OCI-M1 (cell line): ENCODE measurements around the gene NCR2.
A peak's percentile ranks its signal among the peaks of the same experiment; 100 is the strongest.

Experiments used
- DNase-seq: peaks from one replicate; lab custom pipeline; 2025; lab: John Stamatoyannopoulos, UW

Gene NCR2

GRCh38 chr6:41331401-41332150, 3.8 kb upstream of the NCR2 start:
- no peak for DNase-seq

GRCh38 chr6:41332241-41332640, 3.2 kb upstream of the NCR2 start:
- no peak for DNase-seq

DNA sequence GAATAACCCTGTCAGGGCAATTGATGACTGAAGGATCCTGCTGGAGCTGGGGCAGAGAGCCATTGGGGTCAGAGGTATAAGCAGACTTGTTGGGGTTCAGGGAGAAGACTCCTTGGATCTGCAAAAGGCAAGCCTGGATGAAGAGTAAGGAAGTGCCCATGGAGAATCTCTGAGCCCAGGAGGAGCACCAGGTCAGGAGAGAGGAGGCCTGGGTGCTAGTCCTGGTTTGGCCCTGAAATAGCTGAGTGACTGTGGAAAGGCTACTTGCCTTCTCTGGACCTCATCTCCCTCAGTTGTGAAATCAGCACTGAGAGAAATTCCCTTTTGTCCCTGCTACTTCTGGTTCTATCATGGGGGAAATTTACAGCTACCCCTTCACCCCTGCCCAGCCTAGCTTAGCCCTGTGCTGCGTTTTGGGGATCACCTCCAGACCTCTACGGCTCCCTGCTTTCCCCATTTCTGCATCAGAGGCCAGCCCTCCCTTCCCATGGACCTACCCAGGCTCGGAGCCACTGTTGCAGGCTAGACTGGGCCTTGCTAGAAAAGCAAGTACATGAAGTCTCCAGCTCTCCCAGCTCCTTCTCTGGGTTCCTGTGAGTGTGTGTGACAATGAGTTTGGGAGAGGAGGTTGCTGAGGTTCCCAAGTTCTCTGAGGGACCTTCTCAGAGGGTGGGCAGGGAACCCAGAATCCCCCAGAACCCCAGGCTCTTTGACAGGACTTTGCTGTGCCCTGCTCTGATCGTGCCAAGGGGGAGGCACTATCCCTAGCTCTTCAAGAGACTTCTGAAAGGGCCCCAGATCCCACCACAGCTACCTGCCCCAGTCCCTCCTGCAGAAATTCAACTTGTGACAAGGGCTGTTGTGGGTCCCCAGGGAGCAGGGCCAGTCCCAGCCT, 2.3 kb upstream of the NCR2 start:
- no peak for DNase-seq

DNA sequence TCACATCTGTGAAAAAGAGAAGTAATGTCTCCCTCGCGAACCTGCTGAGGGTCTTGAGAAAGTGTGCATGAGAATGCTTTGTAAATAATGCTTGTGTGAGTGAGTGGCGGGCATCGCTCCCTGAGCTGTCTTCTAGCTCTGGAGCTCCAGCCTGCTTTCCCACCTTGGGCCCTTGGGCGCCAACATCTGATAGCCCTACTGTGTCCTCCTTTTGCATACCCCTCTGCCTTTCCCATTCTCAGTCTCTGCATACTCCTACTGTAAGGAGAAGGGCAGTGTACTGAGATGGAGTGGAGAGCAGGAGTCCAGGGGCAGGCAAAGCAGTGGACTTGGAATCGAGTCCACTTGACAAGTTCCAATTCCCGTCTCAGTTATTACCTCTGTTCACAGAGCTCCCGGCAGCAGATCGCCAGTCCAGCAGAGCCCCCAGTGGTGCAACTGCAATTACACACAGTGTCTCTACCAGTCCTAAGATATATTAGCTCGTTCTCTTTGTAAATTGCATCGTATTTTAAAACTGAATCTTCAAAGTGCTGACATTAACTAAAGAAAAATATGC, 847 bp upstream of the NCR2 start:
- peak; percentile 11 for DNase-seq

DNA sequence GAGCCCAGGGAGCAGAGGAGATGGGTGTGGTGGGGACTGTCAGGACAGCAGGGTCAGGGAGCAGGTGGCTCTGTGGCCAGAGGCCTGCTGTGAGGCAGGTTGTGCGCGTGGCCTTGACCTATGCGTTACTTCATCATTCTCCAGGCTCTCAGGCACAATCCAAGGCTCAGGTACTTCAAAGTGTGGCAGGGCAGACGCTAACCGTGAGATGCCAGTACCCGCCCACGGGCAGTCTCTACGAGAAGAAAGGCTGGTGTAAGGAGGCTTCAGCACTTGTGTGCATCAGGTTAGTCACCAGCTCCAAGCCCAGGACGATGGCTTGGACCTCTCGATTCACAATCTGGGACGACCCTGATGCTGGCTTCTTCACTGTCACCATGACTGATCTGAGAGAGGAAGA, 535 bp downstream of the NCR2 start:
- DNase-seq, result no peak

DNA sequence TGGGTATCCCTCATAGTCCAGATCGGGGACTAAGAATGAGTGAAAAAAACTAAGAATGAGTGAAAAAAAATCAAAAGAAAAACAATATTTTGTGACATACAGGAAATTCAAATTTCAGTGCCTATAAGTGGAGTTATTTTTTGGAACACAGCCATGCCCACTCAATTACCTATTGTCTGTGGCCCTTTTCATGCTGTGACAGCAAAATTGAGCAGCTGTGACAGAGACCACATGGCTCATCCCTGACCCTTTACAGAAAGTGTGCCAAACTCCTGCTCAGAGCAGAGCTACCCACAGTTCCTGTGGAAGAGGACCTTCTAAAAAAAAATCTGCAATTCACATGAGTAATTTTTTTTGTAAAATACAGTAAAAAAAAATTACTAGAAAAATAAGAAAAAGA, 1.4 kb downstream of the NCR2 start:
- no peak for DNase-seq

- DNase-seq, result no peak
Measured at GRCh38 chr6:41337709-41338108, 2.3 kb downstream of the NCR2 start.

GRCh38 chr6:41338659-41339058, 3.3 kb downstream of the NCR2 start:
- no peak for DNase-seq

DNA sequence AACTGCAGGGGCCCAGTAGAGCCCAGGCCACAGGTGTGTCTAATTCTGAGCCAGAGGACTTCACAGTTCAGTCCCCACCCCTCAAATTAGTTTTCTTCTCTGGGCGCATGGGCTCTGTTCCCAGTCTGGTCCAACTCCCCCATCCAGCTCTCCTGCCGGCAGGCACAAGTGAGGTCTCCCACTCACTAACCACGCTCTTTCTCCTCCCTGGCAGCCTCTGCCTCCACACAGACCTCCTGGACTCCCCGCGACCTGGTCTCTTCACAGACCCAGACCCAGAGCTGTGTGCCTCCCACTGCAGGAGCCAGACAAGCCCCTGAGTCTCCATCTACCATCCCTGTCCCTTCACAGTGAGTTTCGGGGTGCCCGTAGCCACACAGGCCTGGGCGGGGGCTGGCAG, 6.2 kb downstream of the NCR2 start:
- DNase-seq, result no peak

DNA sequence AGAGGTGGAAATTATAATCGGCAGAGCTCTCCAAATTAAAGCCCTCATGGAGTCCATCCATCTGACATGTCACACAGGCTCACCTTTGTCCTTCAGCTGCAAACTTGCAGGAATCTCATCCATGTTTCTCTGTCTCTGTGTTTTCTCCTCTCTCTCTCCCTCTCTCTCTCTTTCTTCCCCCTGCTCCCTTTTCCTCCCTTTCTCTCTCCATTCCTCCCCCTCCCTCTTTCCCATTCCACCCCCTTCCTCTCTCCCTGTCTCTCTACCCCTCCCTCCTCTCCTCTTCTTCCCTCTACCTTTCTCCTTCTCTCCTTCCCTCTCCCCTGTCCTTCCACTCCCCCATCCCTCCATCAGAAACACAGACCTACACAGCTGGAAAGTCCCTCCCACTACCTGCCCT, 6.8 kb downstream of the NCR2 start:
- no peak for DNase-seq

DNA sequence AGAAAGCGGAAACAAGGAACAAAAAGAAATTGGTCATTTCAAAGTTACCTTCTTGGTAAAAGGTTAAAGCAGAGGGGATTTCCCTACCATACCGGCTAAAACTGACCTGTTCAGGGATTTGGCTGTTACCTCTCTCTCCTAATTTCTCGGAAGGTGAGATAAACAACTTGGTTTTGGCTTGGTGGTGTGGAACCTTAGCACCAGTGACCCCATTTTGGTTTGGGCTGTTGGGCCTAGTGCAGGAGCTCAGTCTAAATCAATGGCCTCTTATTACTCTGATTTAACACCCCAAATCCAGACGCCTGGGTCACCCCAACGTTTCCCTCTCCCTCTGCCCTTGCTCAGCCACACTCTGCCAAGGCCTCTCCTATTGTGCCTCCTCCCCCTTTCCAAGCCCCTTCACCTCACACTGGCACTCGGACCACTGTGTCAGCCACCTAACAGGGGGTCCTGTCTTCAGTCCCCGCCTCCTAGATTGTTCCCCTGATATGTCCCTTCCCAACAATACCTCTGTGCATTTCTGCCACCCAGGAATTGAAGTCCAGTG, 8.3 kb downstream of the NCR2 start:
- DNase-seq, result no peak

- no peak for DNase-seq
Measured at GRCh38 chr6:41344876-41345275, 9.5 kb downstream of the NCR2 start.

DNA sequence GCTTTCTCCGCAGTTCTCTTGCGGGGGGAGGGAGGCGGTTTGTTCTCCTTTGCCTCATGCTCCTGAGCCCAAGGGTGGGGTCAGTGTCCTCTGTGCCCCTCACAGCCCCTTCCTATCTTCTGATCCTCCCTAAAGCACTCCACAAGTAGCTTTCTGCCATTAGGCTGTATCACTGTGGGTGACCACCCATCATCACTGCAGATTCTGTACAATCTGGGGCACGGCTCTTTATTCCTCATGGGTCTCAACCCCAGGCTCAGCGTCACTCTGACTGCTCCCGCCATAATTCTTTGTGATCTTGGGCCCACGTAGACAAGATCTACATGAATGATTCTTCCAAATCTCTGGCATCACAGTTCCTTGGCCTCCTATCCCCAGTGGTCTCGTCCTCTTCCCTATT, 10.5 kb downstream of the NCR2 start:
- DNase-seq, result no peak

GRCh38 chr6:41346441-41346840, 11.0 kb downstream of the NCR2 start:
- no peak for DNase-seq

GRCh38 chr6:41347378-41348050, 12.1 kb downstream of the NCR2 start:
- DNase-seq, result no peak

DNA sequence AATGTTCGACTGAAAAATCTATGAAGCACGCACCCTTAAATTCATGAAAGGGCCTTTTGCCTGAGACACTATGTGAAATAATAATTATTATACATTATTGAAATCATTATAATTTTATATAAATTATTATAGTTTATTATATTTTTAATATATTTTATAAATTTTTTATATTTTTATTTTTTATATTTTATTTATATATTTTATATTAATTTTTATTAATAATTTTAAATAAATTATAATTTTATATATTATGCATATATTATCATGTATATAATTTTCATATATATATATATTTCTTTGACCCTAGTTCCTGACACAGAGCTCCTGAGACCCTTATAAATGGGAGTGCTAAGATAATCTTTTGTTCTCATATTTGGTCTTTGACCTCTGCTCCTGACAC, 13.5 kb downstream of the NCR2 start:
- DNase-seq, result no peak

GRCh38 chr6:41352396-41352795, 17.0 kb downstream of the NCR2 start:
- no peak for DNase-seq

GRCh38 chr6:41352907-41353306, 17.5 kb downstream of the NCR2 start:
- DNase-seq, result no peak

GRCh38 chr6:41353333-41353732, 17.9 kb downstream of the NCR2 start:
- DNase-seq, result no peak

DNA sequence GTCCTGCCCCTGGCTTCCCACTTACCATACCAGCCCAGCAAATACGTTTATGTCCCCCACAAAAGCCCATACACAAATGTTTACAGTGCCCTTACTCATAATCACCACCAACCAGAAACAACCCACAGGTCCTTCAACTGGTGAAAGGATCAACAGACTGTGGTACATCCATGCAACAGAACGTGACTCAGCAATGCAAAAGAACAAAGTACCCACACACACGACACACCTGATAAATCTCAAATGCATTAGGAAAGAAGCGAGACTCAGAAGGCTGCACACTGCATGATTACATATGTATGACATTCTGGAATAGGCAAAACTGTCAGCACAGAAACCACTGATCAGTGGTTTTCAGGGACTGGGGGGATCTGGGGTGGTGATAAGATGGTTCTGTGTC, 20.5 kb downstream of the NCR2 start:
- DNase-seq, result peak; percentile 22

DNA sequence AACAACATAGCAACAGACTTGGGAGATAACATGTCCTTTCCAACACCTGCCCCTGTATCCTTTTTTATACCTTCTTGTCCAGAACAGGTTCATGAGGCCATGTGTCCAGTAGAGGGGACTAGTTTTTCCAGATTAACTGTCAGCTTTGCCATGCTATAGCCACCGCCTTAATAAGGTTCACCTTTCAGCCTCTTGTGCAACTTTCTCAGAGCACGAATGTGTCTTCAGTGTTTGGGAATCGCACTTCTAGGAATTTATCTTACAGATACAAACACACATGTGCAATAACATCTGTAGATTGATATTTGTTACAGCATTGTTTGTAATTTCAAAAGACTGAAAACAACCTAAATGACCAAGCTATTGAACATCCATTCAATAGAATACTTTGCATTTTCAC, 21.4 kb downstream of the NCR2 start:
- DNase-seq, result no peak

DNA sequence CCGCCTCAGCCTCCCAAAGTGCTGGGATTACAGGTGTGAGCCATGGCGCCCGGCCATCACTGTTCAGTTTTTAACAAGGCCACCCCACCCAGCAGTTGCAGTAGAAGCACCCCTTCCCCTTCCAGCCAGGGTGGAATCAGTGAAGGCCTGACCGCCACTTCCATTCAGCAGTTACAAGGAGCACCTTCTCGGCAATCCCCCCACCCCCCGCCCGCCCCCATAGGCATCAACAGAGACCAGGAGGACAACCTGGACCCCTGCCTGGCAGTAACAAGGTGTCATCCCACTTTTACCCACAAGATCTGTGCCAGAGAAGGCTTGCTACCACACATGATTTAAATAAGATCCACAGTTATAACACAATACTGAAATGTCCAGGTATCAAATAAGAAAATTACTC, 23.1 kb downstream of the NCR2 start:
- DNase-seq, result no peak
